ENCODE results near the gene APPBP2.

DNA sequence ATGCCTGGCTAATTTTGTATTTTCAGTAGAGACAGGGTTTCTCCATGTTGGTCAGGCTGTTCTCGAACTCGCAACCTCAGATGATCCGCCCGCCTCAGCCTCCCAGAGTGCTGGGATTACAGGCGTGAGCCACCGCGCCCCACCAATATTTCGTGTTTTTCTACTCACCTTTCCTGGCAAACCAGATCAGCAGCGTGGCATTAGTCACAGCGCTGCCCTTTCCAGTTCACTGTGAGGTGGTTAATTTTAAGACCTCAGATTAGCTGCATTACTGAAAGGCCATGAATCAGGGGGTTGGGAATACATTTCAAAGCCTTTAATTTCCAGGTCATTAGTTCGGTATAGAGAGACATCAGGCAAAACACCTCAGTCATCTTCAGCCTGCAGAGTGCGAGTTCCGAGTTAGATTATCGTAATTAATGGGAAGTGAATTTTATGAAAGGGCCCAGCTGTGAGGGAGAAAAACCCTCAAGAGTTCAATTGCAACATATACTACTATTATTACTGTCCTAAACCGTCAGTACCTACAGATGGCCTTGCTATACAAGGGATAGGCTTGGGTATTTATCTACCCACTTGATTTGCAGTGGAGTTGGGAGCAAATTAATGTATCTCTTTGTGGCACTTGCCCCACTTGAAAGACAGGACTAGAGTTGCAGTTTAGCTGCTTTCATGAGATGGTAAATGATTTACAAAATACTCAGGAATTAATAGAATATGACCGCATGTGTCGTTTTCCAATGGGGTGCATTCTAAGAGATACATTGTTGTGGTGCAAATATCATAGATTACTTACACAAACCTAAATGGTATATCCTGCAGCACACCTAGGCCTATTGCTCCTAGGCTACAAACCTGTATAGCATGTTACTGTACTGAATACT, 132.0 kb downstream of the APPBP2 start:
- TF ChIP-seq, protein P1, sequence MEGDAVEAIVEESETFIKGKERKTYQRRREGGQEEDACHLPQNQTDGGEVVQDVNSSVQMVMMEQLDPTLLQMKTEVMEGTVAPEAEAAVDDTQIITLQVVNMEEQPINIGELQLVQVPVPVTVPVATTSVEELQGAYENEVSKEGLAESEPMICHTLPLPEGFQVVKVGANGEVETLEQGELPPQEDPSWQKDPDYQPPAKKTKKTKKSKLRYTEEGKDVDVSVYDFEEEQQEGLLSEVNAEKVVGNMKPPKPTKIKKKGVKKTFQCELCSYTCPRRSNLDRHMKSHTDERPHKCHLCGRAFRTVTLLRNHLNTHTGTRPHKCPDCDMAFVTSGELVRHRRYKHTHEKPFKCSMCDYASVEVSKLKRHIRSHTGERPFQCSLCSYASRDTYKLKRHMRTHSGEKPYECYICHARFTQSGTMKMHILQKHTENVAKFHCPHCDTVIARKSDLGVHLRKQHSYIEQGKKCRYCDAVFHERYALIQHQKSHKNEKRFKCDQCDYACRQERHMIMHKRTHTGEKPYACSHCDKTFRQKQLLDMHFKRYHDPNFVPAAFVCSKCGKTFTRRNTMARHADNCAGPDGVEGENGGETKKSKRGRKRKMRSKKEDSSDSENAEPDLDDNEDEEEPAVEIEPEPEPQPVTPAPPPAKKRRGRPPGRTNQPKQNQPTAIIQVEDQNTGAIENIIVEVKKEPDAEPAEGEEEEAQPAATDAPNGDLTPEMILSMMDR (IDR thresholded peaks at IDR 0.05): no peak
- TF ChIP-seq POLR2A (IDR thresholded peaks at IDR 0.05) (no peak), EP300 (IDR thresholded peaks at IDR 0.05) (no peak)

Data from tibial nerve (tissue), 4 donors.